Astrocyte (in vitro differentiated cells and primary cell): ENCODE measurements around the gene GPR32.

Source experiments
- CTCF ChIP-seq: IDR thresholded peaks from 2 replicates; pipeline ENCODE4 v1.5.1; 2011; ENCODE audit warnings: low read depth, mild to moderate bottlenecking, inconsistent platforms, low read length, moderate library complexity; ENCODE audit not compliant: insufficient read depth
- EZH2 ChIP-seq: IDR thresholded peaks from 2 replicates; pipeline ENCODE4 v1.6.1; 2012; ENCODE audit warnings: mild to moderate bottlenecking, low read length, inconsistent platforms; ENCODE audit not compliant: insufficient read depth

GRCh38 chr19:50785329-50785728 lies 15.1 kb downstream of the GPR32 start:
- TF ChIP-seq CTCF, result no peak
- TF ChIP-seq EZH2, result no peak
